ENCODE data around the gene NDUFA11.

NDUFA11 gene

DNA sequence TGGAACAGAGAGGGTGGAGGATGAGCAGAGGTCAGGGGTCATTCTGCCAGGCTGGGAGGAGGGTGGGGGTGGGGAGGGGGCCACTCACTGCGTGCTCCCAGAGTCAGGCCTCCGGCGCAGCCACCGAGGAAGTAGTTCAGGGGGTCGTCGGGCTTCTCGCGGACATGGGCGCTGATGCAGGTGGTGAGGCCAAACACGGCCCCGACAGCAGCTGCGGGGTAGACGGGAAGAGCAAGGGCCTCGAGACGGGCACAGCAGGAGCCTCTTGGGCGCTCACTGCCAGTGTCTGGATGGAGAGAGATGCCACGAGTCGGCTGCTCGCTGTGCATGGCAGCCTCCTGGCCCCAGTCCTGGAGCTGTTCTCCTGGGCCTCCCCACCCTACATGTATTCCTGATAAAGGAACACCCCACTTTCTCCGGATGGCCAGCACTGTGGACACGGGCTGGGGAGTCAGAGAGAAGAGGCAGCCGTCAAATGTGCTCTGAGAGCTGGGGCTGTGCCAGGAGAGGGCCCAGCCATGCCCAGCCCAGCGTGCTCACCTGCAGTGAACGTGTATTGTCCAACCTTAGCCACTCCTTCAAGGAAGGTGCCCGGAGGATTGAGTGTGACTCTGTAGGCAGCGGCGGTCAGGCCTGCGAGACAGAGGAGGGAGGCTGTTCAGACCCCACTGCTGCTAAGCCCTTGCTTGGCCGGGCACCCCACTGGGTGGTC lies 7.1 kb downstream of the NDUFA11 start:
- Histone ChIP-seq H4K20me1 (ENCODE audit: control insufficient read depth, insufficient read depth, low read depth, low read length) (no peaks in the 10 kb centered on the region), H3K9me2 (replicated peaks; ENCODE audit: control insufficient read depth, low read length) (no peaks in the 10 kb centered on the region), H3K9me3 (ENCODE audit: control insufficient read depth, insufficient read depth, low read length) (no peaks in the 10 kb centered on the region), H3K4me3 (ENCODE audit: low read length) (no peak overlapping the region), H3K27me3 (ENCODE audit: control insufficient read depth, low read length) (no peaks in the 10 kb centered on the region; the same call in 1 of the 2 replicates), H3K36me3 (ENCODE audit: control insufficient read depth, low read length) (peaks cover 33% of the 10 kb centered on the region), H3F3A (ENCODE audit: control insufficient read depth, insufficient read depth) (0 out of 2 replicates have a peak, but pooled peaks cover 5% of the 10 kb centered on the region), H3K27ac (ENCODE audit: low read depth, low read length) (no peak overlapping the region), H3K79me2 (ENCODE audit: control insufficient read depth, low read length) (peaks cover 37% of the 10 kb centered on the region), H3K4me1 (ENCODE audit: control insufficient read depth, low read length) (peaks cover 7% of the 10 kb centered on the region), H3K4me2 (ENCODE audit: low read length) (no peak overlapping the region)
- TF ChIP-seq CTCF (IDR thresholded peaks at IDR 0.05; ENCODE audit: low read depth, low read length, poor library complexity, severe bottlenecking) (no peak), EZH2phosphoT487 (IDR thresholded peaks at IDR 0.05; ENCODE audit: borderline replicate concordance, low read length) (no peak)

- Histone ChIP-seq H3K9me3 (ENCODE audit: control insufficient read depth, insufficient read depth, low read length) (no peaks in the 10 kb centered on the region), H4K20me1 (ENCODE audit: control insufficient read depth, insufficient read depth, low read depth, low read length) (no peaks in the 10 kb centered on the region), H3K9me2 (replicated peaks; ENCODE audit: control insufficient read depth, low read length) (no peaks in the 10 kb centered on the region), H3K79me2 (ENCODE audit: control insufficient read depth, low read length) (peaks cover 31% of the 10 kb centered on the region), H3K27ac (ENCODE audit: low read depth, low read length) (no peak overlapping the region), H3K4me3 (ENCODE audit: low read length) (no peak overlapping the region), H3K4me2 (ENCODE audit: low read length) (no peak overlapping the region), H3K36me3 (ENCODE audit: control insufficient read depth, low read length) (peaks cover 29% of the 10 kb centered on the region), H3K4me1 (ENCODE audit: control insufficient read depth, low read length) (peaks cover under 1% of the 10 kb centered on the region), H3K27me3 (ENCODE audit: control insufficient read depth, low read length) (no peaks in the 10 kb centered on the region; the same call in 1 of the 2 replicates), H3F3A (ENCODE audit: control insufficient read depth, insufficient read depth) (0 out of 2 replicates have a peak, but pooled peaks cover 5% of the 10 kb centered on the region)
- TF ChIP-seq EZH2phosphoT487 (IDR thresholded peaks at IDR 0.05; ENCODE audit: borderline replicate concordance, low read length) = no peak
- no peak for TF ChIP-seq CTCF (IDR thresholded peaks at IDR 0.05; ENCODE audit: low read depth, low read length, poor library complexity, severe bottlenecking)
These were observed 7.7 kb downstream of the NDUFA11 start for GRCh38 chr19:5895890-5896289.

- H3K4me3 ChIP-seq (ENCODE audit: low read length) = no peak overlapping the region
- no peak for TF ChIP-seq CTCF (IDR thresholded peaks at IDR 0.05; ENCODE audit: low read depth, low read length, poor library complexity, severe bottlenecking)
- TF ChIP-seq EZH2phosphoT487 (IDR thresholded peaks at IDR 0.05; ENCODE audit: borderline replicate concordance, low read length) = no peak
These were observed 8.2 kb downstream of the NDUFA11 start for GRCh38 chr19:5895409-5895808.

More at GRCh38 chr19:5895409-5895808, 8.2 kb downstream of the NDUFA11 start:
- Histone ChIP-seq H3K4me2 (ENCODE audit: low read length) (no peak overlapping the region), H3K27ac (ENCODE audit: low read depth, low read length) (no peak overlapping the region), H3K27me3 (ENCODE audit: control insufficient read depth, low read length) (no peaks in the 10 kb centered on the region; the same call in 1 of the 2 replicates), H3K79me2 (ENCODE audit: control insufficient read depth, low read length) (peaks cover 26% of the 10 kb centered on the region), H3K9me3 (ENCODE audit: control insufficient read depth, insufficient read depth, low read length) (no peaks in the 10 kb centered on the region), H3K4me1 (ENCODE audit: control insufficient read depth, low read length) (no peaks in the 10 kb centered on the region), H3K9me2 (replicated peaks; ENCODE audit: control insufficient read depth, low read length) (no peaks in the 10 kb centered on the region), H4K20me1 (ENCODE audit: control insufficient read depth, insufficient read depth, low read depth, low read length) (no peaks in the 10 kb centered on the region), H3K36me3 (ENCODE audit: control insufficient read depth, low read length) (peaks cover 27% of the 10 kb centered on the region), H3F3A (ENCODE audit: control insufficient read depth, insufficient read depth) (0 out of 2 replicates have a peak, but pooled peaks cover 5% of the 10 kb centered on the region)

Data from DOHH2 (cell line).